Testis (tissue), 2 donors: ENCODE data around the gene CRK.

Experiments used
- POLR2A ChIP-seq: fragments of 450-650 bp; IDR thresholded peaks from one replicate; pipeline ENCODE4 v1.6.1; 2017; ENCODE audit warnings: antibody characterized with exemption, mild to moderate bottlenecking, moderate library complexity
- TF ChIP-seq, protein P1 (sequence below), 3 experiments: fragments of 450-650 bp in 2 of 3; fragments of 200-600 bp in 1 of 3; sonication (generic) in 1 of 3; IDR thresholded peaks; one replicate each; pipeline ENCODE4 v1.5.1; 2016 to 2019; ENCODE audit warnings: antibody characterized with exemption in 3 of 3, mild to moderate bottlenecking in 2 of 3, moderate library complexity in 1 of 3

DNA sequence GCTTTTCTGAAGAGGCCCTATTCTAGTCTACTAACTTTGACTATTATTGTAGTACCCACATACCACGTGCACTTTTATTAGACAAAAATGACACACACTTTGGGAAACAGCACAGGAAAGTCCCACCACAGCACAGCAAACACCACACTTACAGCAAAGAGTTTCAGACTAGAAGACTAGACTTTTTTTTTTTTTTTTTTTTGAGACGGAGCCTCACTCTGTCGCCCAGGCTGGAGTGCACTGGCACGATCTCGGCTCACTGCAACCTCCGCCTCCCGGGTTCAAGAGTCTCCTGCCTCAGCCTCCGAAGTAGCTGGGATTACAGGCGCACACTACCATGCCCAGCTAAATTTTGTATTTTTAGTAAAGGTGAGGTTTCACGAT lies 76.1 kb downstream of the CRK start:
- TF ChIP-seq, protein P1, sequence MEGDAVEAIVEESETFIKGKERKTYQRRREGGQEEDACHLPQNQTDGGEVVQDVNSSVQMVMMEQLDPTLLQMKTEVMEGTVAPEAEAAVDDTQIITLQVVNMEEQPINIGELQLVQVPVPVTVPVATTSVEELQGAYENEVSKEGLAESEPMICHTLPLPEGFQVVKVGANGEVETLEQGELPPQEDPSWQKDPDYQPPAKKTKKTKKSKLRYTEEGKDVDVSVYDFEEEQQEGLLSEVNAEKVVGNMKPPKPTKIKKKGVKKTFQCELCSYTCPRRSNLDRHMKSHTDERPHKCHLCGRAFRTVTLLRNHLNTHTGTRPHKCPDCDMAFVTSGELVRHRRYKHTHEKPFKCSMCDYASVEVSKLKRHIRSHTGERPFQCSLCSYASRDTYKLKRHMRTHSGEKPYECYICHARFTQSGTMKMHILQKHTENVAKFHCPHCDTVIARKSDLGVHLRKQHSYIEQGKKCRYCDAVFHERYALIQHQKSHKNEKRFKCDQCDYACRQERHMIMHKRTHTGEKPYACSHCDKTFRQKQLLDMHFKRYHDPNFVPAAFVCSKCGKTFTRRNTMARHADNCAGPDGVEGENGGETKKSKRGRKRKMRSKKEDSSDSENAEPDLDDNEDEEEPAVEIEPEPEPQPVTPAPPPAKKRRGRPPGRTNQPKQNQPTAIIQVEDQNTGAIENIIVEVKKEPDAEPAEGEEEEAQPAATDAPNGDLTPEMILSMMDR (IDR thresholded peaks at IDR 0.05), result no peak
- TF ChIP-seq POLR2A, result no peak
